Measurements from ENCODE around the gene RNF157.
"Not testable (repeated sequence)": the region's sequence is repeated elsewhere in the genome, so short reads cannot be mapped to it uniquely, and the experiment has no call there.

The RNF157 gene

DNA sequence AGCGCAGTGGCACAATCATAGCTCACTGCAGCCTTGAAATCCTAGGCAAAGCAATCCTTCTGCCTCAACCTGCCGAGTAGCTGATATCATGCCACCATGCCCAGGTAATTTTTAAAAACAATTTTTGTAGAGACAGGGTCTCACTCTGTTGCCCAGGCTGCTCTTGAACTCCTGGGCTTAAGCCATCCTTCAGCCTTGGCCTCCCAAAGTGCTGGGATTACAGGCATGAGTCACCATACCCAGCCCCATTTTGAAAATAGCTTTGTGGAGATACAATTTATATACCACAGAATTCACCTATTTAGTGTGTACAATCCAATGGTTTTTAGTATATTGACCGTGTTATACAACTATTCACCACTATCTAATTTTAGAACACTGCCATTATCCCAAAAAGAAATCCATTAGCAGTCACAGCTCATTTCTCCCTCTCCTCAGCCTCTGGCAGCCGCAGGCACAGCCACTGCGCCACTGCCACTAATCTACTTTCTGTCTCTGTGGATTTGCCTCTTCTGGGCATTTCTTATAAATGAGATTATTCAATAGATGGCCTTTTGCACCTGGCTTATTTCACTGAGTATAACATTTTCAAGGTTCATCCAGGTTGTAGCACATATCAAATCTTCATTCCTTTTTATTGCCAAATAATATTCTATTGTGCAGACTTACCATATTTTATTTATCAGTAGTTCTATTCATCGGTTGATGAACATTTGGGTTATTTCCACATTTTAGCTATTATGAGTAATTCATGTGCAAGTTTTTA lies 6.5 kb downstream of the RNF157 start:
- Histone ChIP-seq H3K27ac (ENCODE audit: low read depth, low read length) (no peak overlapping the region), H3K9me3 (ENCODE audit: control insufficient read depth in 5 of 5, low read length in 5 of 5) (no peaks in the 10 kb centered on the region), H3K36me3 (ENCODE audit: control insufficient read depth in 5 of 5, insufficient read depth in 5 of 5, low read length in 5 of 5) (no peaks in the 10 kb centered on the region), H3K4me3 (ENCODE audit: low read depth in 1 of 5, low read length in 5 of 5) (no peak overlapping the region), H3K4me1 (ENCODE audit: control insufficient read depth in 5 of 5, insufficient read depth in 5 of 5, low read length in 5 of 5) (peaks cover 0 to 5% (median 0%) of the 10 kb centered on the region in 5 donors), H3K9ac (ENCODE audit: low read length in 5 of 5) (no peak overlapping the region), H3K27me3 (ENCODE audit: control insufficient read depth in 5 of 5, insufficient read depth in 4 of 5, low read length in 5 of 5) (no peaks in the 10 kb centered on the region)

- Histone ChIP-seq H3K27ac (ENCODE audit: low read depth, low read length) (no peak overlapping the region), H3K36me3 (ENCODE audit: control insufficient read depth in 5 of 5, insufficient read depth in 5 of 5, low read length in 5 of 5) (no peaks in the 10 kb centered on the region), H3K9ac (ENCODE audit: low read length in 5 of 5) (no peak overlapping the region), H3K9me3 (ENCODE audit: control insufficient read depth in 5 of 5, low read length in 5 of 5) (no peaks in the 10 kb centered on the region), H3K27me3 (ENCODE audit: control insufficient read depth in 5 of 5, insufficient read depth in 4 of 5, low read length in 5 of 5) (no peaks in the 10 kb centered on the region), H3K4me1 (ENCODE audit: control insufficient read depth in 5 of 5, insufficient read depth in 5 of 5, low read length in 5 of 5) (no peaks in the 10 kb centered on the region), H3K4me3 (ENCODE audit: low read depth in 1 of 5, low read length in 5 of 5) (no peak overlapping the region)
These were observed 8.0 kb downstream of the RNF157 start for GRCh38 chr17:76232342-76232741.

DNA sequence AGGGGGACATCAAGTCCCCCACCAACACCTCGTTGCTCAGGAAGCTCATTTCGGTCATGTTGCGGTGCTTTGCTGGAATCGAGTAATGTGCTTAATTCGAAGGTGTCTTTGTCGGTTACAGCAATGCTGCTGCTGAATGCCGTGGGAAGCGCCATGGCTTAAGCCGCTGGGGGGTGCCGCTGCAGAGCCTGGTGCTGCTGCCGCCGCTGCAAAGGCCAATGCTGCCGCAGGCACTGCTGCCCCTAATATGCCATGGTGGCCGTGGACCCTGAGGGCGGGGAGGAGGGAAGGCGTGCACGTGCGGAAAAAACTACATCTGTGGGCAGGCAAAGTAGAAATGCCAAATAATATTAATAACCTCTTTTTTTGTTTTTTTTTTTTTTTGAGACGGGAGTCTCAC lies 13.5 kb downstream of the RNF157 start:
- H3K27me3 ChIP-seq (ENCODE audit: control insufficient read depth in 5 of 5, insufficient read depth in 4 of 5, low read length in 5 of 5); H3K27ac ChIP-seq (ENCODE audit: low read depth, low read length); H3K4me3 ChIP-seq (ENCODE audit: low read depth in 1 of 5, low read length in 5 of 5); H3K9ac ChIP-seq (ENCODE audit: low read length in 5 of 5); H3K9me3 ChIP-seq (ENCODE audit: control insufficient read depth in 5 of 5, low read length in 5 of 5); H3K36me3 ChIP-seq (ENCODE audit: control insufficient read depth in 5 of 5, insufficient read depth in 5 of 5, low read length in 5 of 5): not testable (repeated sequence)
- peaks cover 0 to 13% (median 0%) of the 10 kb centered on the region in 5 donors for H3K4me1 ChIP-seq (ENCODE audit: control insufficient read depth in 5 of 5, insufficient read depth in 5 of 5, low read length in 5 of 5)

DNA sequence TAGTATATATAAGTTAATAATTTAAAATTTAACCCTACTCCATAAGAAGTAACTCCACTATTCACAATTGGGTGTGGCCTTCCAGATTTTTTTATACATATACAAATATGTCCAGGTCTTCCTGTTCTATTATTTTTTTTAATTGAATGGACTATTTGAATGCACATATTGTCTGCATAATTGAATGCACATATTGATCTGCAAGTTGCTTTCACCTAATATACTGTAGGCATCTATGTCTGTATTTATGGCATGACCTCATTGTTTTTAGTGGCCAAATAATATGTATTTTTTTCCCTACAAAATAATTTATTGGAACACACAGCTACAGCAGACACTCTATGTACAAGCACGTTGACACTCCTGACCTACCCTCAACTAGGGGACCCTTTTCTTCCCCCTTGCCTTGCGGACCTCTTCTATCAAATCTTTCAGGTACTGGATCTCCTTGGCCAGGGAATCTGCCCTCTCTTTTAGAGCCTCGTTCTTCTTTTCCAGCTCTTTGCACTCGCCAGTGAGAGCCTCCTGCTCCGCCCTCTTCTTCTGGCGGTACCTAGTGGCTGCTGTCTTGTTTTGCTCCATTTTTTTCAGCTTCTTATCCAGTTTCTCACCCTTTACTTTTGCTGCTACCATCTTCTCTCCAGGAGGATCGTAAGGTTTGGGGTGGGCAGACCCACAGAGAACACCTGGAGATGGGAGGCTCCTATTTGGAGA lies 14.8 kb downstream of the RNF157 start:
- not testable (repeated sequence) for H3K36me3 ChIP-seq (ENCODE audit: control insufficient read depth in 5 of 5, insufficient read depth in 5 of 5, low read length in 5 of 5); H3K9me3 ChIP-seq (ENCODE audit: control insufficient read depth in 5 of 5, low read length in 5 of 5); H3K4me3 ChIP-seq (ENCODE audit: low read depth in 1 of 5, low read length in 5 of 5); H3K27ac ChIP-seq (ENCODE audit: low read depth, low read length); H3K9ac ChIP-seq (ENCODE audit: low read length in 5 of 5); H3K27me3 ChIP-seq (ENCODE audit: control insufficient read depth in 5 of 5, insufficient read depth in 4 of 5, low read length in 5 of 5)
- peaks cover 0 to 13% (median 0%) of the 10 kb centered on the region in 5 donors for H3K4me1 ChIP-seq (ENCODE audit: control insufficient read depth in 5 of 5, insufficient read depth in 5 of 5, low read length in 5 of 5)

DNA sequence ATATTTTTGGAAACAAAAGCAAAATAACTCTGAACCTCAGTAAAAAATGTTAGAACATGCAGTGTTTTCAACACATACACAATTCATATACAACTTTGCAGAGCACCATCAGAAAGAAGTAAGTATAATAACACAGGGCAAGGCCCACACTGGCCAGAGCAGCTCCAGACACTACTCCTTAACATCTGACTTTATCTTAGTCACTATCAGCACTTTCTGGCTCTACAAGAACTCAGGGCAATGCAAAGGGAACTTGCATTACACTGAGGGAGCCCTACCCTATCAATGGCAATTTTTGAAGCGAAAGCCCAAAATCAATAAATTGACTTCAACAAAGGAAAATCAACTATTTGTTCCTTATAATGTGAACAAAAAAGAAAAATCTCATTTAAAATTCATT lies 16.5 kb downstream of the RNF157 start:
- Histone ChIP-seq H3K4me1 (ENCODE audit: control insufficient read depth in 5 of 5, insufficient read depth in 5 of 5, low read length in 5 of 5) (peaks cover 0 to 13% (median 0%) of the 10 kb centered on the region in 5 donors), H3K9me3 (ENCODE audit: control insufficient read depth in 5 of 5, low read length in 5 of 5) (no peaks in the 10 kb centered on the region), H3K27me3 (ENCODE audit: control insufficient read depth in 5 of 5, insufficient read depth in 4 of 5, low read length in 5 of 5) (no peaks in the 10 kb centered on the region), H3K4me3 (ENCODE audit: low read depth in 1 of 5, low read length in 5 of 5) (no peak overlapping the region), H3K27ac (ENCODE audit: low read depth, low read length) (no peak overlapping the region), H3K9ac (ENCODE audit: low read length in 5 of 5) (peak overlapping the region in 1 of 5 donors; percentile 35), H3K36me3 (ENCODE audit: control insufficient read depth in 5 of 5, insufficient read depth in 5 of 5, low read length in 5 of 5) (no peaks in the 10 kb centered on the region)

DNA sequence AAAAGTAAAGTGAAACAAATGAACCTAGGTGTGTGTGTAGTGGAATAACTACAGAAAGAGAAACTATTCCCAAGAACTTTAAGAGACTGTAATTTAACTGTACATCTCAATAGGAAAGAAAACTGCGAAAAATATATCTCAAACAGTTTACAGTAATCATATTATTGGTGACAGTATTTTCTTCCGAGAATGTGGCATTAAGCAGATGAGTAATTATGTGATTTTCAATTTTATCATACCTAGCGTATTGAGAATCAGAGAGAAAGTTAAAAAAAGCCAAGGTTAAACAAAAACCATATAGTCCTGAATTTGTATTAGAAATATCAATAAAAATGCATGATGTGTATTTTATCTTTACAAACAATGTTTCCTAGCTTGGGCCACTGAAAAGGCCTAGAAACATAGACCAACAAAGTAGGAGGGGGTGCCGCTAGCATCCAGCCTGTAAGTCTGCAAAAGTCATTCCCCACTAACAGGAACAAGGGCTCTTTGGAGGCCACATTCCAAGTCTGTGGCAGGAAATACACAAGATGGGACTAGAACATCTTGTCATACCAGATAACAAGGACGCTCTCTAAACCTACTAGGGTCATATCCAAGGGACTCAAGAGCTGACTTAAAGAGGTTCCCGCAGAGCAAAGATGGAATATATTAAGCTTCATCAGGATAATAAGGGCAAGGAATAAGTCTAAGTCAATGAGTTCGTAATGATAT lies 20.5 kb downstream of the RNF157 start:
- H3K4me1 ChIP-seq (ENCODE audit: control insufficient read depth in 5 of 5, insufficient read depth in 5 of 5, low read length in 5 of 5), result peaks cover 0 to 13% (median 0%) of the 10 kb centered on the region in 5 donors
- no peaks in the 10 kb centered on the region for H3K36me3 ChIP-seq (ENCODE audit: control insufficient read depth in 5 of 5, insufficient read depth in 5 of 5, low read length in 5 of 5)
- no peak overlapping the region for H3K9ac ChIP-seq (ENCODE audit: low read length in 5 of 5)
- no peaks in the 10 kb centered on the region for H3K27me3 ChIP-seq (ENCODE audit: control insufficient read depth in 5 of 5, insufficient read depth in 4 of 5, low read length in 5 of 5)
- no peak overlapping the region for H3K4me3 ChIP-seq (ENCODE audit: low read depth in 1 of 5, low read length in 5 of 5)
- no peaks in the 10 kb centered on the region for H3K9me3 ChIP-seq (ENCODE audit: control insufficient read depth in 5 of 5, low read length in 5 of 5)
- H3K27ac ChIP-seq (ENCODE audit: low read depth, low read length), result no peak overlapping the region

GRCh38 chr17:76217081-76217480 lies 23.2 kb downstream of the RNF157 start:
- Histone ChIP-seq H3K9me3 (ENCODE audit: control insufficient read depth in 5 of 5, low read length in 5 of 5) (no peaks in the 10 kb centered on the region), H3K36me3 (ENCODE audit: control insufficient read depth in 5 of 5, insufficient read depth in 5 of 5, low read length in 5 of 5) (no peaks in the 10 kb centered on the region), H3K27me3 (ENCODE audit: control insufficient read depth in 5 of 5, insufficient read depth in 4 of 5, low read length in 5 of 5) (no peaks in the 10 kb centered on the region), H3K27ac (ENCODE audit: low read depth, low read length) (no peak overlapping the region), H3K9ac (ENCODE audit: low read length in 5 of 5) (no peak overlapping the region), H3K4me1 (ENCODE audit: control insufficient read depth in 5 of 5, insufficient read depth in 5 of 5, low read length in 5 of 5) (peaks cover 0 to 3% (median 0%) of the 10 kb centered on the region in 5 donors), H3K4me3 (ENCODE audit: low read depth in 1 of 5, low read length in 5 of 5) (no peak overlapping the region)

DNA sequence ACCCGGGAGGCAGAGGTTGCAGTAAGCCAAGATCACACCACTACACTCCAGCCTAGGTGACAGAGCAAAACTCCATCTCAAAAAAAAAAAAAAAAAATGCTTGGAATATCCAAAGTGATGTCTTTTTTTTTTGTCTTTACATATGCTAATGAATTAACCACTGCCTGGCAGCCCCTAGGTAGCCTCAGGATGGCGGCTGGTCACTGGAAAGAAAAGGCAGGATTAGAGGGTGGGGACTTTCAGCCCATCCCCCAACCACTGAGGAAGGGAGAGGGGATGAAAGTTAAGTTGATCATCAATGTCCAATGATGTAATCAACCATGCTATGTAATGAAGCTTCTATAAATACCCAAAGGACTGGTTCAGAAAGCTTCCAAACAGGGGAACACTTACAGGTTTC lies 26.8 kb downstream of the RNF157 start:
- Histone ChIP-seq H3K4me3 (ENCODE audit: low read depth in 1 of 5, low read length in 5 of 5) (no peak overlapping the region), H3K9me3 (ENCODE audit: control insufficient read depth in 5 of 5, low read length in 5 of 5) (no peaks in the 10 kb centered on the region), H3K4me1 (ENCODE audit: control insufficient read depth in 5 of 5, insufficient read depth in 5 of 5, low read length in 5 of 5) (no peaks in the 10 kb centered on the region), H3K27ac (ENCODE audit: low read depth, low read length) (no peak overlapping the region), H3K27me3 (ENCODE audit: control insufficient read depth in 5 of 5, insufficient read depth in 4 of 5, low read length in 5 of 5) (no peaks in the 10 kb centered on the region), H3K9ac (ENCODE audit: low read length in 5 of 5) (no peak overlapping the region), H3K36me3 (ENCODE audit: control insufficient read depth in 5 of 5, insufficient read depth in 5 of 5, low read length in 5 of 5) (peaks cover 0 to 3% (median 0%) of the 10 kb centered on the region in 5 donors)

- no peak overlapping the region for H3K27ac ChIP-seq (ENCODE audit: low read depth, low read length)
- peaks cover 0 to 11% (median 5%) of the 10 kb centered on the region in 5 donors for H3K4me1 ChIP-seq (ENCODE audit: control insufficient read depth in 5 of 5, insufficient read depth in 5 of 5, low read length in 5 of 5)
- H3K9me3 ChIP-seq (ENCODE audit: control insufficient read depth in 5 of 5, low read length in 5 of 5), result no peaks in the 10 kb centered on the region
- H3K9ac ChIP-seq (ENCODE audit: low read length in 5 of 5), result no peak overlapping the region
- no peaks in the 10 kb centered on the region for H3K27me3 ChIP-seq (ENCODE audit: control insufficient read depth in 5 of 5, insufficient read depth in 4 of 5, low read length in 5 of 5)
- no peak overlapping the region for H3K4me3 ChIP-seq (ENCODE audit: low read depth in 1 of 5, low read length in 5 of 5)
- H3K36me3 ChIP-seq (ENCODE audit: control insufficient read depth in 5 of 5, insufficient read depth in 5 of 5, low read length in 5 of 5), result peaks cover 0 to 3% (median 0%) of the 10 kb centered on the region in 5 donors
These were observed 32.2 kb downstream of the RNF157 start for GRCh38 chr17:76208120-76208519.
